NB4 (cell line): ENCODE data around the gene HAPLN2.

ENCODE experiments used
- MYC ChIP-seq: IDR thresholded peaks from 2 replicates; pipeline ENCODE4 v1.6.1; 2011; ENCODE audit warnings: low read depth, low read length
- POLR2A ChIP-seq: IDR thresholded peaks from 2 replicates; pipeline ENCODE4 v1.6.1; 2011; ENCODE audit warnings: mild to moderate bottlenecking; ENCODE audit not compliant: insufficient read length; ENCODE audit errors: extremely low read depth

GRCh38 chr1:156581661-156582387, 37.4 kb upstream of the HAPLN2 start:
- no peak for TF ChIP-seq MYC
- no peak for TF ChIP-seq POLR2A
